ENCODE data around the gene PDE6A.
"Not testable (repeated sequence)": the region's sequence is repeated elsewhere in the genome, so short reads cannot be mapped to it uniquely, and the experiment has no call there.

The PDE6A gene

GRCh38 chr5:149858481-149858880 is 86.1 kb downstream of the PDE6A start:
- DNase-seq: not testable (repeated sequence)

GRCh38 chr5:149857499-149857898 is 87.1 kb downstream of the PDE6A start:
- no peak for DNase-seq

- DNase-seq: no peak
Observed at GRCh38 chr5:149855366-149855765, 89.2 kb downstream of the PDE6A start.

- DNase-seq: no peak
Observed at GRCh38 chr5:149854866-149855265, 89.7 kb downstream of the PDE6A start.

- DNase-seq: no peak
Observed at GRCh38 chr5:149853701-149854100, 90.9 kb downstream of the PDE6A start.

GRCh38 chr5:149853331-149853648 is 91.3 kb downstream of the PDE6A start:
- DNase-seq: no peak

GRCh38 chr5:149852641-149853330 is 91.8 kb downstream of the PDE6A start:
- peak; percentile 61 for DNase-seq

GRCh38 chr5:149851211-149851610 is 93.4 kb downstream of the PDE6A start:
- peak; percentile 10 for DNase-seq

GRCh38 chr5:149849966-149850910 is 94.4 kb downstream of the PDE6A start:
- no peak for DNase-seq

- DNase-seq: no peak
Observed at GRCh38 chr5:149849280-149849965, 95.2 kb downstream of the PDE6A start.

- DNase-seq: no peak
Observed at GRCh38 chr5:149847611-149848010, 97.0 kb downstream of the PDE6A start.

- no peak for DNase-seq
Observed at GRCh38 chr5:149846021-149846420, 98.6 kb downstream of the PDE6A start.

GRCh38 chr5:149845601-149846000 is 99.0 kb downstream of the PDE6A start:
- DNase-seq: no peak

GRCh38 chr5:149841851-149842793 is 102.5 kb downstream of the PDE6A start:
- DNase-seq: no peak

- no peak for DNase-seq
Observed at GRCh38 chr5:149840226-149840825, 104.3 kb downstream of the PDE6A start.

GRCh38 chr5:149839761-149840160 is 104.8 kb downstream of the PDE6A start:
- no peak for DNase-seq

- DNase-seq: no peak
Observed at GRCh38 chr5:149838881-149839739, 105.5 kb downstream of the PDE6A start.

GRCh38 chr5:149837680-149838269 is 106.8 kb downstream of the PDE6A start:
- DNase-seq: peak; percentile 32

GRCh38 chr5:149836451-149837139 is 108.0 kb downstream of the PDE6A start:
- DNase-seq: no peak
